HG03575 (cell line): Measurements from ENCODE around the gene MATR3.

Experiments used
- ATAC-seq: cut with Tn5 transposase; IDR thresholded peaks from one replicate; pipeline ENCODE4 v1.9.1; 2021; ENCODE audit not compliant: unreplicated experiment, insufficient number of reproducible peaks, low FRiP score; ENCODE audit errors: extremely low read depth

MATR3 gene

DNA sequence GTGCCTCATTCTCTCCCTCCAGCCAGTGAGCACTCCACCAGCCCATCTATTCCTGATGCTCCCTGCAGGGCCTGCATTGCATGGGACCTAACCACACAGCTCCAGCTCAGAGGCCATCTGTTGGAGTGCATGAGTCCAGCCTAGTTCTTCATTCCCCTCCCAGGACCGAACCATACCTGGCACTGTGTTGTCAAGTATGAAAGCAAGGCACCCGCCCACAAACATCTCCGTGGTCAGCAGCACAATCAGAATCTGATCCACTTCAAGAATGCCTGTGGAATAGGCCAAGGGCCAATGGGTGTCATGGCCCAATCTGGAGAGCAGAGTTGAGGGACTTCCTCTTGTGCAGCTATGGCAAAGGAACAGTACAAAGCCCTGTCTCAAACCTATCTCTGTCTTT is 83.7 kb downstream of the MATR3 start:
- no peak for ATAC-seq

DNA sequence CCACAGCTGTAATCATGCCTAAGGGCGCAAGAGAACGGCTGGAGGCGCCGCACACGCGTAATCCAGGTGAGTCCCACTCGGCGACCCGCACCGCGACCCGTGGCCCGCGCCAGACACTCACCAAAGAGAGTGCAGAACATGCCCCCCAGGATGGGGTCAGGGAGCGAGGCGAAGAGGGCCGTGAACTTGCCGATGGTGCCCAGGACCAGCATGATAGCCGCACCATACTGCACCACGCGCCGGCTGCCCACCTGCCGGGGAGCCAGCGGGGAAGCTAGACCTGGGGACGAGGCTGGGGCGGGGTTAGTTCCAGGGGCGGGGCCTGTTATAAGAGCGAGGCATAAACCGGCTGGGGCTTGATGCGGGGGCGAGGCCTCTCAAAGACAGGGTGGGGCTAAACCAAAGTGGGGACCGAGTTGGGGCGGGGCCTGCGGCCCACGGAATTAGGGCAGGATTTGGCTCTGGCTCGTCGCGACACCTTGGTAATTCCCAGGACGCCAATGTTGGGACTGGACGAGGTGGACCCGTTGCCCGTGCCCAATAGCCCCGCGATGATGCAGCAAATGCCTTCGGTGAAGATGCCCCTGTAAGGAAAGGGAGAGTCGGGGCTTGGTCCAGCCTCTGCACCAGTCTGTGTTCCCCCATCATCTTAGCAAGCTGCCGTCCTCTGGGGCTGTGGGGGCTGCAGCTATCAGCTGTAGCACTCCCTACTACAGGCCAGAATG is 84.7 kb downstream of the MATR3 start:
- no peak for ATAC-seq

DNA sequence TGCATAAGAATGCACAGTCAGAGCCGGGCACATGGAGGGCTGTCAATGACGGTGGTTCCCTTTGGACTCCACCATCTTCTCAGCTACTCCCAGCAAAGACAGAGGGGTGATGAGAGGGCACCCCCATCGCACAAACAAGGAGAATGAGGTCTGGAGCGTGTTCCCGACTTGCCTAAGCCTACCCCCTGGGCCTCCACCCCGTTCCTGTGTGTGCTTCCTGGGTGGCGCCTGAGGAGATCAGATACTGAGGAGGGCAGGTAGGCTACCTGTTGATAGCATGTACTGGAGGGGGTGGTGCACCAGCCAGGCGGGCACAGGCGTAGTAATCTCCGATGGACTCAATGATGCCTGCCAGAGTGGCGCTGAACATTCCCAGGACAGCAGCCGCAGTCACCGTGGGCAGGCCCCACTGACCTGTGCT is 85.4 kb downstream of the MATR3 start:
- ATAC-seq = no peak

DNA sequence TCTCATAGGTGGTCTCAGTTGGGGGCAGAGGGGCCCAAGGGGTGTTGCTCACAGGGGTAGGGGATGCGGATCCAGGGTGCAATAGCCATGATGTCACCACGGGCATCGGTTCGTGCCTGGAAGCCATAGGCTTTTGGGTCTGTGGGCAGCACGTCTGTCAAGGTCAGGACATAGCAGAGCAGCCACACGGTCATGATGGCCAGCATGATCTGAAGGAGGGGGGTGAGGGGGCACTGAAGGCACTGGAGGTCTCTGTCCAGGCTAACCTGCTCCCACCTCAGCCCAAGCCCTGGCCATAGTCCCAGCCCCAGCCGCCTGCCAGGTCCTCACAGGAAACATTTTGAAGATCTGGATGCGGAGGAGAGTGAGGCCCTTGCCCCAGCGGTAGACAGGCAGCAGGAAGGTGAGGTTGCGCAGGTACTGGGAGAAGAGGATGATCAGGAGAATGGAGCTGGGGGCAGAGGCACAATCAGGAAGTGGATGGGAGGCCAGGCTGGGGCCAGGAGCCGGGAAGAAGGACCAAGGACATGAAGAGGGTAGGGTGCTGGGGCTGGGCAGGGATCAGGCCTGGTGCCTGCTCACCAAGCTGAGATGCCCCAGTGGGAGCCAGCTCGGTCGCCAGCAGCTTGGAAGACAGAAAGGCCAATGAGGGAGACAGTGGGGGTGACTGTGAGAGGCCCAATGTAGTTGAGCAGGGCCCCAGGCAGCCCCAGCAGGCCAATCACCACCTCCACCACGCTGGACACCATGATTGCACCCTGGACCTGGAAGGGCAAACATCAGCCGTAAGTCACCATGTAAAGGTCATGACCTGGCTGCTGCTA is 86.3 kb downstream of the MATR3 start:
- ATAC-seq = no peak
